Right kidney (tissue), 1 donor: ENCODE results near the gene SIGLEC15.
"Not testable (repeated sequence)": the region's sequence is repeated elsewhere in the genome, so short reads cannot be mapped to it uniquely, and the experiment has no call there.

Experiments used
- DNase-seq: peaks from one replicate; pipeline ENCODE4 v3.0.0-alpha.2; 2016

The SIGLEC15 gene

GRCh38 chr18:45820106-45820745, 5.2 kb upstream of the SIGLEC15 start:
- DNase-seq = no peak

GRCh38 chr18:45821026-45821425, 4.4 kb upstream of the SIGLEC15 start:
- DNase-seq = no peak

GRCh38 chr18:45821711-45822110, 3.8 kb upstream of the SIGLEC15 start:
- no peak for DNase-seq

- DNase-seq = no peak
Measured at GRCh38 chr18:45826084-45826483, 609 bp downstream of the SIGLEC15 start.

- not testable (repeated sequence) for DNase-seq
Measured at GRCh38 chr18:45826716-45827115, 1.2 kb downstream of the SIGLEC15 start.

- DNase-seq = peak; percentile 42
Measured at GRCh38 chr18:45828917-45829811, 3.7 kb downstream of the SIGLEC15 start.

GRCh38 chr18:45829855-45830254, 4.4 kb downstream of the SIGLEC15 start:
- peak; percentile 32 for DNase-seq

GRCh38 chr18:45830917-45831316, 5.4 kb downstream of the SIGLEC15 start:
- DNase-seq = no peak

- no peak for DNase-seq
Measured at GRCh38 chr18:45833846-45834245, 8.4 kb downstream of the SIGLEC15 start.

GRCh38 chr18:45834306-45834705, 8.8 kb downstream of the SIGLEC15 start:
- DNase-seq = no peak

GRCh38 chr18:45835057-45835636, 9.7 kb downstream of the SIGLEC15 start:
- no peak for DNase-seq

GRCh38 chr18:45836242-45837205, 11.0 kb downstream of the SIGLEC15 start:
- no peak for DNase-seq

- peak; percentile 54 for DNase-seq
Measured at GRCh38 chr18:45837283-45838070, 12.0 kb downstream of the SIGLEC15 start.

GRCh38 chr18:45838302-45839070, 13.0 kb downstream of the SIGLEC15 start:
- DNase-seq = peak; percentile 72

GRCh38 chr18:45839414-45840395, 14.2 kb downstream of the SIGLEC15 start:
- DNase-seq = no peak

GRCh38 chr18:45841060-45841764, 15.7 kb downstream of the SIGLEC15 start:
- DNase-seq = no peak

- DNase-seq = no peak
Measured at GRCh38 chr18:45841765-45842442, 16.4 kb downstream of the SIGLEC15 start.

GRCh38 chr18:45843019-45843418, 17.5 kb downstream of the SIGLEC15 start:
- DNase-seq = no peak
